NCI-H187 treated with DMSO at 0.1 percent for 48 hours (cell line): ENCODE measurements around the gene PTCRA.
A peak's percentile ranks its signal among the peaks of the same experiment; 100 is the strongest.
"Not testable (repeated sequence)": the region's sequence is repeated elsewhere in the genome, so short reads cannot be mapped to it uniquely, and the experiment has no call there.

Source experiments
- DNase-seq: peaks from one replicate; lab custom pipeline; 2025; lab: John Stamatoyannopoulos, UW

PTCRA gene

GRCh38 chr6:42915732-42916131 lies at the start of gene PTCRA:
TSS of gene PTCRA (plus strand) at chr6:42916053. CDS start at chr6:42916070, 17 bp downstream.
- no peak for DNase-seq

- DNase-seq: no peak
Observed at GRCh38 chr6:42870145-42870936, 45.5 kb upstream of the PTCRA start.

GRCh38 chr6:42871711-42872110 lies 44.1 kb upstream of the PTCRA start:
- no peak for DNase-seq

- DNase-seq: no peak
Observed at GRCh38 chr6:42873313-42873712, 42.5 kb upstream of the PTCRA start.

- DNase-seq: no peak
Observed at GRCh38 chr6:42877695-42878094, 38.2 kb upstream of the PTCRA start.

- peak; percentile 46 for DNase-seq
Observed at GRCh38 chr6:42879372-42880239, 36.2 kb upstream of the PTCRA start, which contains the start of gene RPL7L1. TSS of gene RPL7L1 (plus strand) at chr6:42879616. CDS start at chr6:42879911, 295 bp downstream.

- DNase-seq: not testable (repeated sequence)
Observed at GRCh38 chr6:42880240-42880817, 35.5 kb upstream of the PTCRA start.

GRCh38 chr6:42880871-42881270 lies 35.0 kb upstream of the PTCRA start:
- not testable (repeated sequence) for DNase-seq

GRCh38 chr6:42885702-42886101 lies 30.2 kb upstream of the PTCRA start:
- DNase-seq: no peak

GRCh38 chr6:42888201-42888600 lies 27.7 kb upstream of the PTCRA start:
- DNase-seq: not testable (repeated sequence)

GRCh38 chr6:42889815-42890214 lies 26.0 kb upstream of the PTCRA start:
- DNase-seq: no peak

GRCh38 chr6:42890311-42891198 lies 25.3 kb upstream of the PTCRA start:
- peak; percentile 74 for DNase-seq

GRCh38 chr6:42891199-42891722 lies 24.6 kb upstream of the PTCRA start:
- no peak for DNase-seq

- not testable (repeated sequence) for DNase-seq
Observed at GRCh38 chr6:42894041-42894828, 21.6 kb upstream of the PTCRA start.

- no peak for DNase-seq
Observed at GRCh38 chr6:42896178-42896719, 19.6 kb upstream of the PTCRA start.

GRCh38 chr6:42898891-42899361 lies 16.9 kb upstream of the PTCRA start:
- DNase-seq: no peak

GRCh38 chr6:42899871-42900270 lies 16.0 kb upstream of the PTCRA start:
- no peak for DNase-seq

GRCh38 chr6:42901538-42901957 lies 14.3 kb upstream of the PTCRA start:
- peak; percentile 61 for DNase-seq

GRCh38 chr6:42902429-42903263 lies 13.2 kb upstream of the PTCRA start:
- not testable (repeated sequence) for DNase-seq
